K562 (cell line): ENCODE results near the gene DBP. TPM values are rescaled to one million over a fixed set of nuclear protein-coding genes. Genes with fewer than 3 reads are reported as not detected.

ENCODE experiments used
- ATAC-seq: fragments of 200-7000 bp; cut with Tn5 transposase; 3 replicates; pipeline ENCODE4 v1.9.1; 2020; ENCODE audit warnings: moderate library complexity
- BruUV-seq: library from RNA; stranded (reverse); fragments of 400-500 nt; replicated peaks from 2 replicates; lab custom pipeline; 2021; lab: Mats Ljungman, UMichigan
- CTCF ChIA-PET: fragments of 300-600 bp; formaldehyde crosslinking; extraction: SDS; loops from one replicate; lab custom pipeline; 2021; ENCODE audit warnings: low intra/inter-chr PET ratio; lab: Yijun Ruan, JAX
- POLR2A ChIA-PET: fragments of 300-600, 350-650 bp; sonication (Branson Sonifier 250); formaldehyde crosslinking; extraction: SDS; loops from one replicate; lab custom pipeline; 2021; ENCODE audit warnings: antibody characterized with exemption, inconsistent platforms; lab: Yijun Ruan, JAX
- DNase-seq, 4 experiments: peaks; one replicate each; pipeline versions ENCODE4 v3.0.0 to v3.0.0-alpha.2; 2011 to 2018; ENCODE audit warnings: low spot score in 3 of 4, mixed read lengths in 3 of 4; ENCODE audit errors: extremely low read depth in 1 of 4
- FAIRE-seq: peaks from 2 replicates; lab custom pipeline; 2011; peaks lifted over from hg19 to GRCh38; lab: Jason Lieb, UNC
- H2AFZ ChIP-seq: 2 replicates; pipeline ENCODE4 v1.6.0; 2011; ENCODE audit warnings: low read depth, low read length, control low read depth, inconsistent platforms
- H3K27ac ChIP-seq: fragments of 200-600 bp; 3 replicates; pipeline ENCODE4 v1.8.0; 2011; ENCODE audit warnings: low read depth, mild to moderate bottlenecking, control low read depth, inconsistent platforms, low read length, moderate library complexity, mixed read lengths; ENCODE audit errors: extremely low read depth
- H3K27me3 ChIP-seq, 2 experiments: fragments of 300-600 bp in 1 of 2; 2 replicates in 1 of 2; 3 replicates in 1 of 2; pipeline versions ENCODE4 v1.6.0 to v1.8.0; 2011; ENCODE audit warnings: inconsistent platforms in 2 of 2, low read length in 2 of 2, mild to moderate bottlenecking in 1 of 2, mixed read lengths in 1 of 2, moderate library complexity in 1 of 2; ENCODE audit not compliant: control insufficient read depth in 2 of 2, insufficient read depth in 2 of 2
- H3K36me3 ChIP-seq: fragments of 300-600 bp; 3 replicates; pipeline ENCODE4 v1.8.0; 2011; ENCODE audit warnings: mild to moderate bottlenecking, low read length, inconsistent platforms; ENCODE audit not compliant: control insufficient read depth, insufficient read depth
- H3K4me1 ChIP-seq, 2 experiments: fragments of 200-600 bp in 1 of 2; replicated peaks in 1 of 2; 2 replicates in 1 of 2; 3 replicates in 1 of 2; pipeline versions ENCODE4 v1.5.1 to v1.8.0; 2011; ENCODE audit warnings: inconsistent platforms in 2 of 2, low read length in 2 of 2, mild to moderate bottlenecking in 1 of 2, mixed read lengths in 1 of 2, moderate library complexity in 1 of 2; ENCODE audit not compliant: control insufficient read depth in 2 of 2, insufficient read depth in 2 of 2
- H3K4me2 ChIP-seq: 2 replicates; pipeline ENCODE4 v1.6.1; 2011; ENCODE audit warnings: low read length, control low read depth, inconsistent platforms, mixed read lengths; ENCODE audit not compliant: insufficient read depth
- H3K4me3 ChIP-seq: fragments of 200-600 bp; sonication (generic), shearing (Covaris generic); 2 replicates; pipeline ENCODE4 v1.5.1; 2016; ENCODE audit warnings: control low read depth, inconsistent platforms
- H3K79me2 ChIP-seq: fragments of 200-600 bp; 3 replicates; pipeline ENCODE4 v1.8.0; 2011; ENCODE audit warnings: low read length, inconsistent platforms; ENCODE audit not compliant: control insufficient read depth, insufficient read depth
- H3K9ac ChIP-seq, 2 experiments: 2 replicates each; pipeline versions ENCODE4 v1.6.0 to v1.6.1; 2011; ENCODE audit warnings: low read depth in 2 of 2, low read length in 2 of 2, control low read depth in 1 of 2, inconsistent platforms in 1 of 2, mild to moderate bottlenecking in 1 of 2, mixed read lengths in 1 of 2; ENCODE audit not compliant: insufficient read depth in 1 of 2
- H3K9me1 ChIP-seq: one replicate; pipeline ENCODE4 v1.6.0; 2011; ENCODE audit warnings: inconsistent platforms, mild to moderate bottlenecking, low read length, moderate library complexity; ENCODE audit not compliant: control insufficient read depth, insufficient read depth
- H3K9me3 ChIP-seq: replicated peaks from 2 replicates; pipeline ENCODE4 v1.5.1; 2011; ENCODE audit warnings: low read depth, low read length, inconsistent platforms; ENCODE audit not compliant: control insufficient read depth, insufficient read depth
- H4K20me1 ChIP-seq: replicated peaks from 2 replicates; pipeline ENCODE4 v1.6.1; 2011; ENCODE audit warnings: low read length, inconsistent platforms, mixed read lengths; ENCODE audit not compliant: control insufficient read depth, insufficient read depth
- CAMTA2 ChIP-seq: fragments of 250-450 bp; sonication (Bioruptor Pico); conservative IDR thresholded peaks from 2 replicates; pipeline ENCODE4 v1.5.1; 2022
- EHMT2 ChIP-seq: fragments of 450-650 bp; IDR thresholded peaks from 2 replicates; pipeline ENCODE4 v1.6.1; 2018; ENCODE audit warnings: antibody characterized with exemption
- HDAC3 ChIP-seq: fragments of 450-650 bp; IDR thresholded peaks from 2 replicates; pipeline ENCODE4 v1.6.1; 2018; ENCODE audit warnings: borderline replicate concordance, mild to moderate bottlenecking, moderate library complexity; ENCODE audit not compliant: partially characterized antibody
- KAT7 ChIP-seq: sonication (generic); formaldehyde crosslinking; IDR thresholded peaks from 2 replicates; pipeline ENCODE4 v1.8.0; 2022; ENCODE audit warnings: missing genetic modification reagents, mild to moderate bottlenecking, borderline replicate concordance
- MCM5 ChIP-seq: fragments of 450-650 bp; IDR thresholded peaks from 2 replicates; pipeline ENCODE4 v1.6.1; 2016; ENCODE audit warnings: low read depth
- MXD1 ChIP-seq: fragments of 250-450 bp; sonication (Bioruptor Pico); IDR thresholded peaks from 2 replicates; pipeline ENCODE4 v1.8.0; 2021; ENCODE audit warnings: borderline replicate concordance, mild to moderate bottlenecking, moderate library complexity; ENCODE audit not compliant: poor library complexity, severe bottlenecking
- NCOA2 ChIP-seq, 2 experiments: fragments of 450-650 bp; IDR thresholded peaks; 2 replicates each; pipeline ENCODE4 v1.6.1; 2018; ENCODE audit warnings: mild to moderate bottlenecking in 2 of 2, moderate library complexity in 1 of 2; ENCODE audit not compliant: partially characterized antibody in 2 of 2
- POLR2AphosphoS5 ChIP-seq: IDR thresholded peaks from 2 replicates; pipeline ENCODE4 v1.6.1; 2011; ENCODE audit warnings: mild to moderate bottlenecking, low read depth, low read length, moderate library complexity; ENCODE audit not compliant: control insufficient read depth, insufficient read depth
- POLR2B ChIP-seq: fragments of 450-650 bp; IDR thresholded peaks from 2 replicates; pipeline ENCODE4 v1.6.1; 2018; ENCODE audit warnings: low read depth; ENCODE audit not compliant: partially characterized antibody
- RBFOX2 ChIP-seq: fragments of 200-400 bp; formaldehyde crosslinking; IDR thresholded peaks from 2 replicates; pipeline ENCODE4 v1.6.1; 2017; ENCODE audit warnings: low read depth, mild to moderate bottlenecking, low read length, moderate library complexity
- RBM15 ChIP-seq: fragments of 200-400 bp; formaldehyde crosslinking; IDR thresholded peaks from 2 replicates; pipeline ENCODE4 v1.6.1; 2018; ENCODE audit warnings: mild to moderate bottlenecking, low read length, moderate library complexity; ENCODE audit not compliant: insufficient read depth
- TCF3 ChIP-seq: sonication (generic); formaldehyde crosslinking; IDR thresholded peaks from 2 replicates; pipeline ENCODE4 v1.4.0; 2020; ENCODE audit warnings: mild to moderate bottlenecking, missing genetic modification reagents
- TFAP4 ChIP-seq: sonication (generic); formaldehyde crosslinking; IDR thresholded peaks from 2 replicates; pipeline ENCODE4 v1.8.0; 2022; ENCODE audit warnings: missing genetic modification reagents, mild to moderate bottlenecking, moderate library complexity, borderline replicate concordance
- YBX1 ChIP-seq: fragments of 450-650 bp; IDR thresholded peaks from 2 replicates; pipeline ENCODE4 v1.7.1; 2016; ENCODE audit warnings: mild to moderate bottlenecking
- ZNF12 ChIP-seq: sonication (generic); formaldehyde crosslinking; IDR thresholded peaks from 2 replicates; pipeline ENCODE4 v1.4.0; 2020; ENCODE audit warnings: mild to moderate bottlenecking, missing genetic modification reagents
- ZNF740 ChIP-seq, 3 experiments: fragments of 200-800 bp in 1 of 3; sonication (Bioruptor generic) in 1 of 3; sonication (generic) in 1 of 3; formaldehyde crosslinking in 1 of 3; IDR thresholded peaks; 2 replicates each; pipeline versions ENCODE4 v1.6.1 to v1.8.0; 2016 to 2022; ENCODE audit warnings: mild to moderate bottlenecking in 2 of 3, missing compliant biosample characterization in 2 of 3, missing genetic modification characterization in 2 of 3, missing genetic modification reagents in 1 of 3
- WGBS: fragments of 100-300 bp; shearing (Covaris generic); methylation state at CpG from one replicate; pipeline ENCODE4 v1.1.6; 2016; ENCODE audit warnings: low coverage, mixed read lengths; ENCODE audit not compliant: insufficient coverage; ENCODE audit errors: missing lambda C conversion rate; 5-methylcytosine and 5-hydroxymethylcytosine counted together
- in situ Hi-C: fragments of 300-500 bp; cut with MboI; formaldehyde crosslinking; loops from 4 replicates; pipeline ENCODE4 v1.15.0; 2018; ENCODE audit warnings: inconsistent platforms, mixed read lengths
- intact Hi-C: fragments of 100-400 bp; cut with micrococcal nuclease; formaldehyde crosslinking; loops from 2 replicates; pipeline ENCODE4 v1.14.2; 2022
- polyA plus RNA-seq, 8 experiments: library from polyadenylated mRNA; depleted of rRNA in 4 of 8; stranded (reverse) in 5 of 8; unstranded in 3 of 8; fragments of >200 nt; fragmentation: Nextera tagmentation in 2 of 8; fragmentation: Illumina TruSeq in 1 of 8; extraction: Ambion mirVana in 2 of 8; extraction: Trizol in 1 of 8; gene quantifications; 2 replicates each; pipeline versions ENCODE4 v1.2.1 to v1.2.3, GENCODE V29; 2011 to 2014; ENCODE audit warnings: inconsistent platforms in 1 of 8, missing spikeins in 1 of 8
- total RNA-seq, 7 experiments: library from RNA; depleted of rRNA in 6 of 7; stranded (reverse); fragments of >200 nt in 6 of 7; fragmentation: Illumina TruSeq in 2 of 7; extraction: Trizol in 2 of 7; gene quantifications; 2 replicates each; pipeline versions ENCODE4 v1.2.1 to v1.2.3, GENCODE V29; 2011 to 2021; ENCODE audit warnings: low replicate concordance in 1 of 7

Gene DBP
- total and polyA plus RNA-seq, 9 of the 15 experiments (the other 6 are each of a cell fraction or from before 2014, with no cell fraction given), result 0.25 to 5.5 (median 1.8) TPM

GRCh38 chr19:48617146-48617937 is 19.8 kb downstream of the DBP start:
- BruUV-seq, result no TSS peak
- peaks cover 30 to 63% of the 10 kb centered on the region in 2 experiments; a peak in 4 of 5 replicates for H3K4me1 ChIP-seq
- ChIA-PET CTCF (no interaction called here), POLR2A (interaction anchor here (0.6 to 4.7 kb wide), 27 partner anchors 10 to 294 kb away, joined by 3 to 85 read pairs (median 4); partner anchors contain the start of genes DBP and SPACA4)
- peaks cover 44% of the 10 kb centered on the region for H3K79me2 ChIP-seq
- ATAC-seq (no peak), FAIRE-seq (no peak), DNase-seq (peak in 1 of 4 experiments; percentile 37)
- peaks cover 11% of the 10 kb centered on the region for H3K9me1 ChIP-seq
- in situ Hi-C loops (no loop called here), intact Hi-C loops (no loop called here)
- H3K27ac ChIP-seq, result peak overlapping the region; percentile 78
- H3K9me3 ChIP-seq, result no peaks in the 10 kb centered on the region
- 15% methylated on average over 18 of the region's 18 CpGs for WGBS
- H3K4me2 ChIP-seq, result peak overlapping the region; percentile 91
- H2AFZ ChIP-seq, result no peak overlapping the region
- H3K9ac ChIP-seq, result peak overlapping the region; percentile 94
- peaks cover 37% of the 10 kb centered on the region for H4K20me1 ChIP-seq
- H3K36me3 ChIP-seq, result peaks cover 38% of the 10 kb centered on the region; the same call in 2 of the 3 replicates
- H3K27me3 ChIP-seq, result no peaks in the 10 kb centered on the region
- peak overlapping the region; percentile 64 for H3K4me3 ChIP-seq
- TF ChIP-seq HDAC3 (no peak), ZNF12 (no peak), YBX1 (no peak), MXD1 (CRISPR knock-in tag) (no peak), POLR2B (no peak), ZNF740 (CRISPR knock-in tag; IDR thresholded peaks at IDR 0.05) (peak; percentile 37; the same call in 1 of the 2 replicates), ZNF740 (tag; IDR thresholded peaks at IDR 0.05) (no peak), CAMTA2 (CRISPR knock-in tag) (no peak), RBFOX2 (peak; percentile 78), TCF3 (CRISPR knock-in tag) (no peak), NCOA2 (IDR thresholded peaks at IDR 0.05; ENCODE audit: partially characterized antibody in 2 of 2) (no peak), TFAP4 (CRISPR knock-in tag) (0 out of 2 replicates have a peak, but pooled peaks have one; percentile 11), EHMT2 (no peak), KAT7 (CRISPR knock-in tag) (0 out of 2 replicates have a peak, but pooled peaks have one; percentile 37), RBM15 (no peak), POLR2AphosphoS5 (no peak), MCM5 (no peak)
